ENCODE results near the gene STUB1. TPM values are rescaled to one million over a fixed set of nuclear protein-coding genes. Genes with fewer than 3 reads are reported as not detected.

STUB1 gene
- polyA plus RNA-seq, 1 experiment: 88.8 TPM

DNA sequence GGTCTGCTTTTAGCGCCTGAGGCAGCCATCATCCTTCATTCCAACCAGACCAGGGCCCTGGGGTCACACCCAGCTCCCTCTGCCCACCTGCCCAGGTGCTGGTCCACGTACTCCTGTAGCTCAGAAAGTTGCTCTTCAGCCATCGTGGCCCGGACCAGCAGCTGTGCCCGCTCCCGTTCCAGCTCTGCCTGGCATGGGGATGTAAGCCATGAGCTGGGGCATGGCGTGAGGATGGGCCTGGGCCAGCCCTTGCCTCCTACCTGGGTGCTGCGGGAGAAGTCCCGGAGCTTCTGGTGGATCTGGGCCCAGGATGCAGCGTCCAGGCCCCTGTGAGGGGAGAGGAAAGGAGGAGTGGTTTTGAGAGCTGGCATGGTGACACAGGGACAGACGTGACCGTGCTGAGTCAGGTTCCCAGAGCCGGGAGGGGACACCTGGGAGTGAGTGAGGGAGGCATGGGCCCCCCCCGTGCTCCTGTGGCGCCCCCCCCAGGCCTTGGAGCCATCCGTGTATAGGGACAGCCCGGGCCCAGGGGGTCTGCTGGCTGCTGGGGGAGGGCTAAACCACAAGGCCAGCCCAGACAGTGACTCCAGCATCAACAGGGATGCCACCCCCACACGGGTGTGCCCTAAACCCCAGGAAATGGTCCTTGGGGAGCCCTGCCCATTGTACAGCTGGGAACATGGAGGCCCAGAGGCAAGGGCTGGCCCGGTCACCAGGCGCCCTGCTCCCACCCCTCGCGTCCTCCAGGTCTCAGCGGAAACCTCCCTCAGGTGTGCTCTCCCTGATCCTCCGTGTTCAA lies 42.8 kb downstream of the STUB1 start:
- CTCF ChIA-PET: no interaction called here
- no peaks in the 10 kb centered on the region for H3K27me3 ChIP-seq (ENCODE audit: control insufficient read depth, insufficient read depth, low read length)
- POLR2A ChIA-PET: no interaction called here
- no peak overlapping the region for H3K27ac ChIP-seq (ENCODE audit: low read depth, low read length)
- no peaks in the 10 kb centered on the region; the same call in 1 of the 2 replicates for H3K9me3 ChIP-seq (ENCODE audit: control insufficient read depth, insufficient read depth, low read length)
- TF ChIP-seq, protein P1, sequence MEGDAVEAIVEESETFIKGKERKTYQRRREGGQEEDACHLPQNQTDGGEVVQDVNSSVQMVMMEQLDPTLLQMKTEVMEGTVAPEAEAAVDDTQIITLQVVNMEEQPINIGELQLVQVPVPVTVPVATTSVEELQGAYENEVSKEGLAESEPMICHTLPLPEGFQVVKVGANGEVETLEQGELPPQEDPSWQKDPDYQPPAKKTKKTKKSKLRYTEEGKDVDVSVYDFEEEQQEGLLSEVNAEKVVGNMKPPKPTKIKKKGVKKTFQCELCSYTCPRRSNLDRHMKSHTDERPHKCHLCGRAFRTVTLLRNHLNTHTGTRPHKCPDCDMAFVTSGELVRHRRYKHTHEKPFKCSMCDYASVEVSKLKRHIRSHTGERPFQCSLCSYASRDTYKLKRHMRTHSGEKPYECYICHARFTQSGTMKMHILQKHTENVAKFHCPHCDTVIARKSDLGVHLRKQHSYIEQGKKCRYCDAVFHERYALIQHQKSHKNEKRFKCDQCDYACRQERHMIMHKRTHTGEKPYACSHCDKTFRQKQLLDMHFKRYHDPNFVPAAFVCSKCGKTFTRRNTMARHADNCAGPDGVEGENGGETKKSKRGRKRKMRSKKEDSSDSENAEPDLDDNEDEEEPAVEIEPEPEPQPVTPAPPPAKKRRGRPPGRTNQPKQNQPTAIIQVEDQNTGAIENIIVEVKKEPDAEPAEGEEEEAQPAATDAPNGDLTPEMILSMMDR (IDR thresholded peaks at IDR 0.05; ENCODE audit: low read depth, low read length): no peak
- DNase-seq (ENCODE audit: low read depth, low spot score): no peak
- H3K4me3 ChIP-seq (ENCODE audit: low read depth, low read length): no peak overlapping the region

DNA sequence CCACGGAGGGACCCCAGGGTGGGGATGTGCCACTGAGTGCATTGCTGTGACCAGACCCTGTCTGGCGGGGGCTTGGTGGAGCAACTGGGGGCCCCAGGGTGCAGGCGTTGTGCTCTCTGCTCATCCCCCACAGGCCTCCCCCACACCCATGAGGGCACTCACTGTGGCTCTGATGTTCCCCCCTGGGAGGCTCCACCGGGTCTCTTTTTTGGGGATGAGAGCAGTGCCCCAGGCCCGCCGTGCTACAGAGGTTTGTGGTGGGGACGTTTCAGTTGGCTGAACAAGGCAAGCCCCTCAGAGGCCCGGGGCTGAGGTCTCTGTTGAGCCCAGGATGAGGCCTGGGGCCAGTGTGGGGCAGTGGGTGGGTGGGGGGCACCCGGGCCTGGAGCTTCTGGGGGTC lies 43.5 kb downstream of the STUB1 start:
- CTCF ChIA-PET: interaction anchor here (0.6 kb wide), 1 partner anchor 488 kb away, joined by 5 read pairs; no protein-coding TSS in a partner anchor
- DNase-seq (ENCODE audit: low read depth, low spot score): no peak
- Histone ChIP-seq H3K9me3 (ENCODE audit: control insufficient read depth, insufficient read depth, low read length) (no peaks in the 10 kb centered on the region; the same call in 1 of the 2 replicates), H3K27me3 (ENCODE audit: control insufficient read depth, insufficient read depth, low read length) (no peaks in the 10 kb centered on the region), H3K27ac (ENCODE audit: low read depth, low read length) (no peak overlapping the region), H3K4me3 (ENCODE audit: low read depth, low read length) (no peak overlapping the region)
- POLR2A ChIA-PET: no interaction called here
- TF ChIP-seq, protein P1 (IDR thresholded peaks at IDR 0.05; ENCODE audit: low read depth, low read length): no peak

DNA sequence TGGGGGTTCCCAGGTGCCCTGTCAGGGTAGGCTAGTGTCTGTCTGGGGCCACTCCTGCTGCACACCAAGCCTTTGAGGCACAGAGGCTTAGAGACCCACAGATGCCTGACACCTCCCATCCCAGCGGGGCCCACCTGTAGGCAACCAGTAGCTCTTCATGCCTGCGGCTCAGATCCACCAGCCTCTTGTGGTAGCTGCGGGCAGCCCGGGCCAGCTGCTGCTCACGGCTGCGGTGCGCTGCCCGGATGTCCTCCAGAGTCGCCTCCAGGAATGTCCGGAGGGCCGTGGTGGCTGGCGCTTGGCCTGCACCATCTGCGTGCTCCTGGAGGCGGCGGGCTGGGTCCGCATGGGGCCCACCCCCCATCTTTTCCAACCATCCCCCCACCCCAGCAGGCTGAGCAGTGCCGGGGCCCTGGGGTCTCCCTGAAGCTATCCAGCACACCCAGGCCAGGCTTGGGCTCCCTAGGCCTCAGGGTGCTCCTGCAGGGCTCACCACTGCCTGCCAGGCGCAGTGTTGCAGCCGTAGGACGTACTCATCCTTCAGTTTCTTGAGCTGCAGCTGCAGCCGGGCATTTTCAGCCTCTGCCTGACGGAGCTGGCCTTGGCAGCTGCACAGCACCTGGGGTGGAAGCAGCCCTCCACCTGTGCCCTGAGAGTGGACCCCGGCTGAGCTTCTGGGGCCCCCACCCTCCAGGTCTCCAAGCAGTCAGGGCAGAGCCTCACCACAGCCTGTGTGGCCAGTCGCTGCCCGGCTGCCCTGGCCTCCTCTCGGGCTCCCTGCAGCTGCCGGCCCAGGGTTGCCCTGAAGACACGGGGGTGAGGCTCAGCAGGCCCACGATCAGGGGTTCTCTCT lies 44.2 kb downstream of the STUB1 start:
- TF ChIP-seq, protein P1 (IDR thresholded peaks at IDR 0.05; ENCODE audit: low read depth, low read length): no peak
- no peaks in the 10 kb centered on the region for H3K27me3 ChIP-seq (ENCODE audit: control insufficient read depth, insufficient read depth, low read length)
- no peak overlapping the region for H3K4me3 ChIP-seq (ENCODE audit: low read depth, low read length)
- no peak for DNase-seq (ENCODE audit: low read depth, low spot score)
- H3K9me3 ChIP-seq (ENCODE audit: control insufficient read depth, insufficient read depth, low read length): no peaks in the 10 kb centered on the region; the same call in 1 of the 2 replicates
- no peak overlapping the region for H3K27ac ChIP-seq (ENCODE audit: low read depth, low read length)
- ChIA-PET POLR2A (interaction anchor here (0.9 kb wide), 1 partner anchor 34 kb away, joined by 5 read pairs; no protein-coding TSS in a partner anchor), CTCF (interaction anchor here (0.6 to 1.4 kb wide), 3 partner anchors 8 to 489 kb away, joined by 3 to 5 read pairs (median 5); no protein-coding TSS in a partner anchor)

DNA sequence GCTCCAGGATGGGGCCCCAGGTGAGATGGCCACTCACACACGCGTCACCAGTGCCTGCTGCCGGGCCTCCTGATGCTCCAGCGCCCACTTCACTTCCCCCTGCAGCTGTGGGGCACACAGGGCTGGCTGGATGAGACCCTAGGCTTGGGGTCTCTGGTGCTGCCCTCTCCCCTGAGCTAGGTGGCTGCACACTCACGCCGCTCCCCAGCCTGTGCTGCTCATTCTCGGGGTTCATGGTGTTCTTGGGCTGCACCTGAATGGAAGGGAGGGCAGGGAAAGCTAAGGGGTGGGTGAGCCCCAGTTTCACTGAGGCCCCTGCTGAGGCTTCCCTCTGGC lies 44.8 kb downstream of the STUB1 start:
- no peak overlapping the region for H3K4me3 ChIP-seq (ENCODE audit: low read depth, low read length)
- no peaks in the 10 kb centered on the region; the same call in 1 of the 2 replicates for H3K9me3 ChIP-seq (ENCODE audit: control insufficient read depth, insufficient read depth, low read length)
- POLR2A ChIA-PET: interaction anchor here (0.9 kb wide), 1 partner anchor 34 kb away, joined by 5 read pairs; no protein-coding TSS in a partner anchor
- DNase-seq (ENCODE audit: low read depth, low spot score): no peak
- no peaks in the 10 kb centered on the region for H3K27me3 ChIP-seq (ENCODE audit: control insufficient read depth, insufficient read depth, low read length)
- no peak overlapping the region for H3K27ac ChIP-seq (ENCODE audit: low read depth, low read length)
- TF ChIP-seq, protein P1 (IDR thresholded peaks at IDR 0.05; ENCODE audit: low read depth, low read length): no peak
- CTCF ChIA-PET: interaction anchor here (1.4 kb wide), 1 partner anchor 9 kb away, joined by 5 read pairs; no protein-coding TSS in a partner anchor

All from AG04450 (cell line).